Kidney (tissue), 14 donors: ENCODE measurements around the gene GLT8D1. TPM values are rescaled to one million over a fixed set of nuclear protein-coding genes. Genes with fewer than 3 reads are reported as not detected.

ENCODE experiments used
- DNase-seq, 5 donors: peaks; one replicate each; pipeline ENCODE4 v3.0.0-alpha.2; 2013 to 2020
- FAIRE-seq: peaks from 2 replicates; lab custom pipeline; 2012; peaks lifted over from hg19 to GRCh38; lab: Jason Lieb, UNC
- H3K27ac ChIP-seq, 2 donors: one replicate each; pipeline ENCODE4 v1.7.0; 2013; ENCODE audit warnings: low read depth in 2 of 2, low read length in 2 of 2, inconsistent platforms in 1 of 2
- H3K27me3 ChIP-seq: one replicate; pipeline ENCODE4 v1.7.1; 2013; ENCODE audit warnings: low read length, inconsistent platforms; ENCODE audit not compliant: control insufficient read depth, insufficient read depth
- H3K36me3 ChIP-seq, 3 donors: one replicate each; pipeline versions ENCODE4 v1.7.0 to v1.7.1; 2013; ENCODE audit warnings: low read length in 3 of 3, control low read depth in 1 of 3, inconsistent platforms in 1 of 3; ENCODE audit not compliant: insufficient read depth in 3 of 3, control insufficient read depth in 2 of 3
- H3K4me1 ChIP-seq, 3 donors: one replicate each; pipeline versions ENCODE4 v1.7.0 to v1.7.1; 2013; ENCODE audit warnings: low read length in 3 of 3, inconsistent platforms in 1 of 3, low read depth in 1 of 3; ENCODE audit not compliant: control insufficient read depth in 2 of 3, insufficient read depth in 2 of 3
- H3K4me3 ChIP-seq, 3 donors: one replicate each; pipeline versions ENCODE4 v1.7.0 to v1.8.1; 2013; ENCODE audit warnings: low read length in 3 of 3, control low read depth in 1 of 3, inconsistent platforms in 1 of 3
- H3K9ac ChIP-seq, 3 donors: one replicate each; pipeline versions ENCODE4 v1.7.0 to v1.7.1; 2013; ENCODE audit warnings: low read length in 3 of 3, control low read depth in 1 of 3, inconsistent platforms in 1 of 3
- H3K9me3 ChIP-seq, 3 donors: one replicate each; pipeline versions ENCODE4 v1.7.0 to v1.7.1; 2013; ENCODE audit warnings: low read length in 3 of 3, control low read depth in 1 of 3, inconsistent platforms in 1 of 3; ENCODE audit not compliant: control insufficient read depth in 2 of 3, insufficient read depth in 1 of 3
- CTCF ChIP-seq: IDR thresholded peaks from 3 replicates; pipeline ENCODE4 v1.5.1; 2012; ENCODE audit warnings: mild to moderate bottlenecking, moderate library complexity, borderline replicate concordance; ENCODE audit not compliant: insufficient read depth; ENCODE audit errors: extremely low read depth
- intact Hi-C: fragments of 100-400 bp; cut with DNase I; formaldehyde crosslinking; loops from one replicate; pipeline ENCODE4 v1.11.1; 2022
- polyA plus RNA-seq: library from polyadenylated mRNA; stranded (reverse); fragments of 350-450 nt; fragmentation: Illumina TruSeq; extraction: RNeasy Lipid Tissue Mini Kit (QIAGEN cat#74804); gene quantifications from one replicate; pipeline ENCODE4 v1.2.3, GENCODE V29; 2014; ENCODE audit warnings: low read depth, low replicate concordance; ENCODE audit not compliant: insufficient read depth
- total RNA-seq: library from RNA; stranded (reverse); fragmentation: NEBNext Ultra II Directional; extraction: Animal tissue kit (Norgen Biotek cat#: 25700); gene quantifications from one replicate; pipeline ENCODE4 v1.2.1, GENCODE V29; 2021
- donor health status: control.
- donor health status: control.
- donor health status: control.
- donor health status: control.
- donor health status: control.
- donor health status: DM: yes; HTN: yes; CAD: no.
- donor health status: Normal renal cell carcinoma (clear cell type).

GLT8D1 gene
- total and polyA plus RNA-seq, 2 donors from 2014 or later = 60.4 to 62.1 TPM

- no peak overlapping the region for H3K27ac ChIP-seq
- H3K36me3 ChIP-seq = peaks cover 17 to 63% (median 54%) of the 10 kb centered on the region in 3 donors
- intact Hi-C loops = no loop called here
- no peak for TF ChIP-seq CTCF
- FAIRE-seq (no peak), DNase-seq (no peak)
- H3K27me3 ChIP-seq = no peaks in the 10 kb centered on the region
- H3K9ac ChIP-seq = no peak overlapping the region
- H3K4me1 ChIP-seq = no peaks in the 10 kb centered on the region
- no peak overlapping the region for H3K4me3 ChIP-seq
- H3K9me3 ChIP-seq = no peaks in the 10 kb centered on the region
Observed at GRCh38 chr3:52695798-52696671, 9.6 kb downstream of the GLT8D1 start.

DNA sequence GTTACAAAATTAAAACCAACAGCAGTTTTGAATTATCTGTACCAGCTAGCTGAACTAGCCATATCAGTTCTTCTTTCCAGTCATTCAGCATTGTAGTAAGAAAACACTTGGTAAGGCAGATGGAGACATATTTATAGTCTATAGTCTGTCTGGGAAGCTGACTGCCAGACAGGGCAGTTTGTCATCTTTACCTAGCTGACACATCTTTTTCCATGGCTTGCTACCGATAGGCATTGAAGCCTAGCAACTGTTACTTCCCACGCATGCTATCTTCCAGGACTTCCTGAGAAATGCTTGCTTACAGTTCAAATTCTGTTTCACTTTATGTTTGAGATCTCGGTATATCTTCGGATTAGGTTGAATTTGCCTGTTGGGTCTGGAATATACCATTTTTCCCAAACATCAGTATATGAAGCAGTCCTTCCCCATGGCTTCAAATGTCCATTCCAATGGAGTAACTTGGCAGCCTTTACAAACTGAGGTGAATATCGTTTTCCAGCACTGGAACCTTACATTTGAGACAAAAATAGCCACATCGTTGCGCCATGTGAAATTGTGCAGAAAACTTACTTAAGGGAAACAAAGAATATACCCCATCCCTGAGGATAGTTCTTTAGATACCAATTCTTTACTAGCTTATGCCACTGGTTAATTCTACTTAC lies 10.9 kb downstream of the GLT8D1 start:
- DNase-seq (no peak), FAIRE-seq (no peak)
- intact Hi-C loops = no loop called here
- Histone ChIP-seq H3K4me1 (no peaks in the 10 kb centered on the region), H3K4me3 (no peak overlapping the region), H3K27me3 (no peaks in the 10 kb centered on the region), H3K9ac (no peak overlapping the region), H3K9me3 (no peaks in the 10 kb centered on the region), H3K36me3 (peaks cover 22 to 74% (median 59%) of the 10 kb centered on the region in 3 donors), H3K27ac (no peak overlapping the region)
- TF ChIP-seq CTCF = no peak

DNA sequence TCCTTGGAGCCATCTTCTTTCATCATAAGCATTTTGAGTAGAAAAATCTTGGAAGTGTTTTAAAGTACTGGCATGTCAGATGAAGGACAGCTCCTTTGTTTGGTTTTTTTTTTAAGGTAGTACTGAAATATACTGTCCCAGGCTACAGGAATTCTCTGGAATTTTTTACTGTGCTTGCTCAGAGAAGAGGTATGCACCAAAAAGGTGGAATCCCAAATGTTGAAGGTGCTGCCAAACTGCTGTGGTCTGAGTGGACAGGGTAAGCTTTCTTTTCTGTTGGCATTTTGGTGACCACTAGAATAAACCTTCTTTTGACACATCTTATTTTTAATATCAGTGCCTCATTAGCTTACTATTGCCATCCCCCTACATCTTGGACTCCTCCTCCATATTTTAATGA lies 12.5 kb downstream of the GLT8D1 start:
- Histone ChIP-seq H3K36me3 (peaks cover 37 to 84% (median 70%) of the 10 kb centered on the region in 3 donors), H3K4me3 (no peak overlapping the region), H3K4me1 (no peaks in the 10 kb centered on the region), H3K27ac (no peak overlapping the region), H3K9ac (no peak overlapping the region), H3K27me3 (no peaks in the 10 kb centered on the region), H3K9me3 (no peaks in the 10 kb centered on the region)
- no peak for FAIRE-seq
- intact Hi-C loops = no loop called here
- DNase-seq = no peak
- no peak for TF ChIP-seq CTCF
